Panc1 (cell line): ENCODE data around the gene PLCG2.

ENCODE experiments used
- CTCF ChIP-seq: fragments of 450-650 bp; IDR thresholded peaks from 2 replicates; pipeline ENCODE4 v1.5.1; 2017; ENCODE audit warnings: mild to moderate bottlenecking
- POLR2AphosphoS5 ChIP-seq: IDR thresholded peaks from 2 replicates; pipeline ENCODE4 v1.6.1; 2012; ENCODE audit warnings: mild to moderate bottlenecking, low read depth, low read length, moderate library complexity
- REST ChIP-seq, 2 experiments: IDR thresholded peaks; 2 replicates each; pipeline ENCODE4 v1.6.1; 2011 to 2012; ENCODE audit warnings: low read depth in 2 of 2, control low read depth in 1 of 2, low read length in 1 of 2, mild to moderate bottlenecking in 1 of 2, moderate library complexity in 1 of 2; ENCODE audit not compliant: insufficient read depth in 1 of 2
- SIN3A ChIP-seq: IDR thresholded peaks from 2 replicates; pipeline ENCODE4 v1.6.1; 2012; ENCODE audit warnings: low read depth, mild to moderate bottlenecking, low read length, moderate library complexity, borderline replicate concordance; ENCODE audit not compliant: insufficient read depth

- TF ChIP-seq CTCF (no peak), POLR2AphosphoS5 (no peak), REST (IDR thresholded peaks at IDR 0.05; ENCODE audit: insufficient read depth in 1 of 2, low read depth in 2 of 2, low read length in 1 of 2) (no peak), SIN3A (no peak)
Measured at GRCh38 chr16:81956213-81956948, 177.3 kb downstream of the PLCG2 start.
